ENCODE results near the gene LILRB1.

DNA sequence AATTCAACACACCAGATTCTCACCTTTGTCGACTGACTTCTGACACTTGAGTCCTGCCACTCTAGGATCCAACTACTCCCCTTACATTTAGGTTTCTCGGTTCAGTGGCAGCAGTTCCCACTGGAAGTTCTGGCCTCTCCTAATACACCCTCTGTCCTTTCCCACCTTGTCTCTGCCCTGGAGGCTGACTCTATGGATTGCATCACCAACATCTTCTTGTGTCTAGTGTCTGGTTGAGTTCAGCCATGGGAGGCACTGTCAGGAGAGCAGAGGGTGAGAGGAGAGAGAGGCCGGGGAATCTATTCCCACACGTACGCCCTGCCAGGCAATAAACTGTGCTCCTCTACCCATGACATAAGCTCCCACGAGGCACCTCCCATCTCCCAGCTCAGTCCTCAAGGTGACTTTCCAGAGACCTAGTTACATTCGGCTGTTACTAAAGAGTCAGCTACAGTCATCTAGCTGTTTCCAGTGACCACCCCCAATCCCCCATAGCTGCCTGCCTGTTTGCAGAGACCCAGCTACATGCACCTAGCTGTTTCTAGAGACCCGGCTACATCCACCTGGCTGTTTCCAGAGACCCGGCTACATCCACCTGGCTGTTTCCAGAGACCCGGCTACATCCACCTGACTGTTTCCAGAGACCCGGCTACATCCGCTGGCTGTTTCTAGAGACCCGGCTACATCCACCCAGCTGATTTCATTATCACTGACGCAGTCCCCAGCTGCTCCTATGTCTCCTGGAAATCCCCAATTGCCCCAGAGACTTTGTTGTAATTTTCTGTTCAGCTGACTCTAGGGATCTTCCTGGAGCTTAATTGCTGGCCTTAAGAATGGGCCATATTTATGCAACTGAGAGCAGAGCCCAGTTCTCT, 24.4 kb downstream of the LILRB1 start:
- TF ChIP-seq EZH2 (IDR thresholded peaks at IDR 0.05; ENCODE audit: borderline replicate concordance, low read length) = no peak
- TF ChIP-seq, protein P1, sequence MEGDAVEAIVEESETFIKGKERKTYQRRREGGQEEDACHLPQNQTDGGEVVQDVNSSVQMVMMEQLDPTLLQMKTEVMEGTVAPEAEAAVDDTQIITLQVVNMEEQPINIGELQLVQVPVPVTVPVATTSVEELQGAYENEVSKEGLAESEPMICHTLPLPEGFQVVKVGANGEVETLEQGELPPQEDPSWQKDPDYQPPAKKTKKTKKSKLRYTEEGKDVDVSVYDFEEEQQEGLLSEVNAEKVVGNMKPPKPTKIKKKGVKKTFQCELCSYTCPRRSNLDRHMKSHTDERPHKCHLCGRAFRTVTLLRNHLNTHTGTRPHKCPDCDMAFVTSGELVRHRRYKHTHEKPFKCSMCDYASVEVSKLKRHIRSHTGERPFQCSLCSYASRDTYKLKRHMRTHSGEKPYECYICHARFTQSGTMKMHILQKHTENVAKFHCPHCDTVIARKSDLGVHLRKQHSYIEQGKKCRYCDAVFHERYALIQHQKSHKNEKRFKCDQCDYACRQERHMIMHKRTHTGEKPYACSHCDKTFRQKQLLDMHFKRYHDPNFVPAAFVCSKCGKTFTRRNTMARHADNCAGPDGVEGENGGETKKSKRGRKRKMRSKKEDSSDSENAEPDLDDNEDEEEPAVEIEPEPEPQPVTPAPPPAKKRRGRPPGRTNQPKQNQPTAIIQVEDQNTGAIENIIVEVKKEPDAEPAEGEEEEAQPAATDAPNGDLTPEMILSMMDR (IDR thresholded peaks at IDR 0.05; ENCODE audit: low read length) = no peak
